Measurements from ENCODE around the gene SRRM5.
"Not testable (repeated sequence)": the region's sequence is repeated elsewhere in the genome, so short reads cannot be mapped to it uniquely, and the experiment has no call there.

Gene SRRM5

GRCh38 chr19:43619262-43620060, 7.6 kb downstream of the SRRM5 start, which contains the start of gene ZNF428:
ZNF428 (minus strand) TSS chr19:43619629; CDS start chr19:43614304, 5,325 bp downstream.
- DNase-seq = peak; percentile 85

GRCh38 chr19:43620061-43621001, 8.4 kb downstream of the SRRM5 start:
- DNase-seq = no peak

- DNase-seq = no peak
Observed at GRCh38 chr19:43622070-43622469, 10.2 kb downstream of the SRRM5 start.

GRCh38 chr19:43622956-43623355, 11.1 kb downstream of the SRRM5 start:
- DNase-seq = no peak

GRCh38 chr19:43623889-43624670, 12.2 kb downstream of the SRRM5 start:
- no peak for DNase-seq

- DNase-seq = peak; percentile 45
Observed at GRCh38 chr19:43624933-43625332, 13.0 kb downstream of the SRRM5 start.

- no peak for DNase-seq
Observed at GRCh38 chr19:43625918-43626579, 14.2 kb downstream of the SRRM5 start.

- DNase-seq = no peak
Observed at GRCh38 chr19:43626838-43627237, 14.9 kb downstream of the SRRM5 start.

GRCh38 chr19:43628646-43629326, 16.9 kb downstream of the SRRM5 start:
- no peak for DNase-seq

GRCh38 chr19:43631491-43631890, 19.6 kb downstream of the SRRM5 start:
- no peak for DNase-seq

- DNase-seq = no peak
Observed at GRCh38 chr19:43633520-43633919, 21.6 kb downstream of the SRRM5 start.

GRCh38 chr19:43634068-43634467, 22.2 kb downstream of the SRRM5 start:
- DNase-seq = no peak

GRCh38 chr19:43634506-43634871, 22.6 kb downstream of the SRRM5 start:
- DNase-seq = no peak

- DNase-seq = no peak
Observed at GRCh38 chr19:43634872-43635560, 23.1 kb downstream of the SRRM5 start.

- DNase-seq = not testable (repeated sequence)
Observed at GRCh38 chr19:43635561-43635940, 23.7 kb downstream of the SRRM5 start.

- DNase-seq = no peak
Observed at GRCh38 chr19:43636121-43636683, 24.3 kb downstream of the SRRM5 start.

GRCh38 chr19:43638214-43638994, 26.5 kb downstream of the SRRM5 start:
- DNase-seq = no peak

GRCh38 chr19:43638995-43639518, 27.2 kb downstream of the SRRM5 start:
- DNase-seq = no peak
